ENCODE data around the gene GGA2.

GRCh38 chr16:23479138-23479537, 31.2 kb downstream of the GGA2 start:
- TF ChIP-seq EZH2 (IDR thresholded peaks at IDR 0.05; ENCODE audit: low read length, missing control alignments) (no peak), CTCF (conservative IDR thresholded peaks at IDR 0.05 in 1 of 2, IDR thresholded peaks at IDR 0.05 in 1 of 2; ENCODE audit: low read depth in 1 of 2, low read length in 2 of 2) (no peak)
